Urothelium cell line (cell line): ENCODE results near the gene GNAS.
"Not testable (repeated sequence)": the region's sequence is repeated elsewhere in the genome, so short reads cannot be mapped to it uniquely, and the experiment has no call there.

Source experiments
- DNase-seq: peaks from one replicate; pipeline ENCODE4 v3.0.0; 2011; ENCODE audit warnings: low spot score, mixed read lengths
- FAIRE-seq: peaks from 2 replicates; lab custom pipeline; 2011; peaks lifted over from hg19 to GRCh38; lab: Jason Lieb, UNC

GNAS gene

DNA sequence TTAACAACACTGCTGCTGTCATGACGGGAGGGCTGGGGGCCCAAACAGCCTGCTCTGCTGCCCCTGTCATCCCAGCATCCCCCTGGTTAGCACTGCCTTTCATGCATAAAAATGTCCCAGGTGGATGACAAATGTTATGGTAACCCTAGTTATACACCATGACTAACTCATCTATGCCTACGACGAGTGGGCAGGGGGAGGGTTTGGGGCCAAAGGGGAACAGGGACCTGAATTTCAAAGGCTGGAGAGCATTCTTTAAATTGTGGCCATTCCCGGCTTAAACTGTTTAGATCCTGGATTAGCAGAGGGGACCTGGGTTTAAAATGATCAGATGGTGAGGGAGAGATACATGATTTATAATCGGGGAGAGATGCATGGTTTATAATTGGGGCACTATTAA is 26.2 kb upstream of the GNAS start:
- FAIRE-seq (peak; percentile 20), DNase-seq (no peak)

DNA sequence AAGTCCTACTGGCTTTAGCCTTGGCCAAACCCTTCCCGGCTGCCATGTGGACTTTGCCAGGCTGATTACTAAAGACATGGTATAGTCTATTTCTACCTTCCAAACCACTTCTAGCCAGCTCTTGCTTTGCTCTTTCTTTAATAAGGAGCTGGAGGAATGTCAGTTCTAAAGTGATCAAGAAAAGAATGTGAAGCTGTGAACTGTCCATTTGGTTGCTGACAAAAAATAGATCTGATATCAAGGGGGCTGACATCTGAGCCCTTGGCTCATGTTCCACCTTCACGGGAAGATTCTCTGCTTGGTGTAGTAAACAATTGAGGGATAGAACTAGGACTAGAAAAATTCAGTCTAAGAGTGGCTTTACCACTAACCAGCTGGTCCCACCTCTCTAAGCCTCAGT is 24.4 kb upstream of the GNAS start:
- no peak for FAIRE-seq
- no peak for DNase-seq

DNA sequence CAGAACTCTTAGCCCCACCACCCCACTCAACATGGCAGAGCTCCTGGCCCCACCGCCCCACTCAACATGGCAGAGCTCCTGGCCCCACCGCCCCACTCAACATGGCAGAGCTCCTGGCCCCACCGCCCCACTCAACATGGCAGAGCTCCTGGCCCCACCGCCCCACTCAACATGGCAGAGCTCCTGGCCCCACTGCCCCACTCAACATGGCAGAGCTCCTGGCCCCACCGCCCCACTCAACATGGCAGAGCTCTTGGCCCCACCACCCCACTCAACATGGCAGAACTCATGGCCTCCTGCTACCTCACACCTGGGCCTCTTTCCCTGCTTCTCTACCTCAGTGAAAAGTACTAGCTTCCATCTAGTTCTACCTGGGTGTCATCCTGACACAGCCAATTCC is 23.7 kb upstream of the GNAS start:
- not testable (repeated sequence) for DNase-seq, FAIRE-seq

DNA sequence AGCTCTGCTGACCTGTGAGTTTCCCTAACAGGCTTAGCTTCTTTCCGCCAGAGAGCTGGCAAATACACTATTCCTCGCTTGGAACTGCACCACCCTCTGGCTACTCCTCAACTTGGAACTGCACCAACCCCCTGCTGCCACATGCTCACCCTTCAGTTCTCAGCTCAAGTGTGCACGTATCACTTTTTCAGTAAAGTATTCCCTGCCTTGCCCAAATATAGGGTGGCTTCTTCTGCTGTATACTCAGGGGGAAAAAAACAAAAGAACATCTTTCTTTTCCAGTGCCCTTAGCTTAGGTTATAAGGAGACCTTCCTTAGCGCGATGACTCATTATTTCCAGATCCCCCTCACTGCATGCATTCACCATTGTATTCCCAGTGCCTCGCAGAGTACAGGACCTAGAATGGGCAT is 23.0 kb upstream of the GNAS start:
- FAIRE-seq (no peak), DNase-seq (no peak)

DNA sequence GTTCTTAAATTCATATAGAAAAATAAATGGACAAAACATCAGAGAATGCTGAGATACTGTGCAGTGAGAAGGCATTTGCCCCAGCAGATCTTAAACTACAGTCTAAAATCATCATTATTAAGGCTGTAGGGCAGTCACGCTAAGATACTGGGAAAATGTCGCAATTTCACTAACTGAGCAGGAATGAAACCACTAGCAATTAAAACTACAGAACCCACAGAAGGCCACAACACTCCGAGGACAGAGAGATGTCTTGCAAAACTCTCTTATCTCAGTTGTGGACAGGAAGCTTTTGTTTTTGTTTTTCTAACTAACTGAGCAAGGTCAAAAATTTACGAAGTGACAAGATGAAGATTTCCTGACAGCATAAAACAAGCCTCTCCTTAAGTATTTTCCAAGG is 20.1 kb upstream of the GNAS start:
- FAIRE-seq, result no peak
- DNase-seq, result no peak

DNA sequence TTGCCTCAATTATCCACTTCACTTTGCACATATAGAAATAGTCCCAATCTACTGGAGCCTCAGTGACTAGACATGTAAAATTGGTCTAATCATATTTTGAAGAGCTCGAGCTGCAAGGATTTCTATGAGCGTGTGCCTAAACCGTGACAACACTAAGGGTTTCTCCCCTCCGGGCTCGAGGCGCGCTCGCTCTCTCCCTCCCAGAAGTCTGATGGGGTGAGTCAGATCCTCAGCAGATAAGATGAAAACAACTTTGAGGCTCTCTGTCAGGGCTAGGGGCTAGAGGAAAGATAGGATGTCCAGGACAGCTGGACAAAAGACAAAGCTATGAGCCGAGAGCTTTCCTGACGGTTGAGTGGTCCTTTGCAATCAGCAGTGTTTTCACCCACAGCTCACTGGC is 18.6 kb upstream of the GNAS start:
- FAIRE-seq, result no peak
- DNase-seq, result no peak

DNA sequence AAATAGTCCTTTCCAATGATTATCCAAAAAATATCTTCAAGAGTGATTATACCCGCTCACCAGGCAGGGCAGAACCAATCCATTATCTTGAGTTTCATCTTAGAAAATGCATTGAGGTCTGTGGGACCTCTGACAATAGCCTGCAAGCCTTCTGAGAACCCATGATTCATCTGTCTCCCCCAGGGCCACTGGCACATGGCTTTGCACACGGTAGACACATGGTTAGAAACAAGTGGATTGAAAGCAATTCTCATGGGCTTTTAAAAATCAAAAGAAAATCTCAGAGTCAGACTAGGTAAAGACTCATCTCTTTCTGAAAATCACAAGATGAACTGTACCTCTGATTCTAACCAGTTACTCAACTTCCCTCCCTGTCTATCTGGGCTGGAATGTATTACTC is 17.3 kb upstream of the GNAS start:
- DNase-seq (no peak), FAIRE-seq (no peak)

DNA sequence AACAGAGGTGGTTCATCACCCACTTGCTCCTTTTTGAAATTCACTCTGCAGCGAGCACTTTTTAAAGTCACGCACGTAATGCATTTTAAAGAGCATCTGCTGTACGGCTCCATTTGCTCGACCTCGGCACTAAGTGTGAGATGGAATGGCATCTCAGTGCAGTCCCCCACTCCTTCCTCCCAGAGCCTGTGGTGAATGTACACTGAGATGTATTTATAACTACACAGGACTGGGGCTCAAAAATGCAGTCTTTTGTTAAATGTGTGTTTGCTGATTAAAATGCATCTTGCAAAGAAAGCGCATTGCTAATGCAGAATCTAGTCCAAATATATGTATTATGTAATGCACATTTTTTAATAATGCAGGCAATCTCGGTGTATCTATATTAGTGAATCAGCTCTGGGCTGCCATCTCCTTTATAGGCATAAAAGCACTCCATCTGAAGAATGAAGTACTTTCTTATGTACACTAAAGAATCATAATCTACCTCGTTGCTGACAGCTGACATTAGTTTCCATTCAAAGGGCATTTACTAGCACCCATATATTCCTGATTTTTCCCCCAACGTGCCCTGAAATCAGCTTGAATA is 15.8 kb upstream of the GNAS start:
- DNase-seq, result no peak
- FAIRE-seq, result no peak

DNA sequence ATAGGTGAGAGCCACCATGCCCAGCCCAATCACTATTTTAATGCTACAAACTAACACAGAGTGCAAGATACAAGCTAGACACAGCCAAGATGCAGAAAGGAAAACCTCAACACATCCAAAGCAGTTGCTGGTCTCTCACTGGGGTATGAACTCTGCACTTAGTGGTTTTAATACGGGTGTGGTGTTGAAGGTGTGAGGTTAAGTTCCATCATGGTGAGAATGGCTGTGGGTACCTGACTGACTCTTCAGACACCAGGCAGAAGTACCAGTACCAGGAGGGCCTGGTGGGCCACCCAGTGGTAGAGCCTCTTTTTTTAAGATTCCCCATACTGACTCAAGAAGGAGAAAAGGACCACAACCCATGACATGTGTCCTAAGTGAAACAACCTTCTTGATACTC is 14.8 kb upstream of the GNAS start:
- DNase-seq (no peak), FAIRE-seq (no peak)

DNA sequence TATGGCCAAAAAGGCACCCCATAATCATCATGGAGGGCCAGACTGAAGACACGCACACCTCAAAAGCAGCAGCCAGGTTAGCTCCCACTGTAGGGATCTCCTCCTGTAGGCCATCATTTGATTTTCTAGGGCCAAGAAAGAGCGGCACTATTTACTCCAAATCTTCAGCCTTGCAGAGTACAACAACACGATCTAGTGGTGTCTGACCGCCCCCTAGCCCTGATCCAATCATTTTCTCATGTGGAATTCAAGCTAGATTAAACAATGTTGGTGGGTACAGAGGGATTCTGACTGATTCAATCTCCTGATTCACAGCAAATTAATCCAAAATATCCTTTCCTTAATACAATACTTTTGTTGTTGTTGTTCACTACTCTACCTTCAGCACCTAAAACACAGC is 14.3 kb upstream of the GNAS start:
- DNase-seq (no peak), FAIRE-seq (peak; percentile 9)

DNA sequence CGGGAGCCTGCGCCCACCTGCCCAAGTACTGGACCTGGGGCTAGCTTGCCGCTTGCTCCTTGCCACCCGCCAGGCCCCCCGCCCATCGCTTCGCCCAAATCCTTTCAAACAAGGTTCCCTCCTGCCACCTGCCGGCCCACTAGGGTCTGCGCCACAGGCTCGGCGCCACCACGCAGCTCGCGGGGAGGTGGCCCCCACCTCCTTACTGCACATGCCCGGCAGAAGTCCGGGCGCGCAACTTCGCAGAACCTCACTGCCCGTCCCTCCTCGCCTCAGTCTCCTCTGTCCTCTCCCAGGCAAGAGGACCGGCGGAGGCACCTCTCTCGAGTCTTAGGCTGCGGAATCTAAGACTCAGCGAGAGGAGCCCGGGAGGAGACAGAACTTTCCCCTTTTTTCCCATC is 13.0 kb upstream of the GNAS start:
- DNase-seq, result no peak
- FAIRE-seq, result no peak

DNA sequence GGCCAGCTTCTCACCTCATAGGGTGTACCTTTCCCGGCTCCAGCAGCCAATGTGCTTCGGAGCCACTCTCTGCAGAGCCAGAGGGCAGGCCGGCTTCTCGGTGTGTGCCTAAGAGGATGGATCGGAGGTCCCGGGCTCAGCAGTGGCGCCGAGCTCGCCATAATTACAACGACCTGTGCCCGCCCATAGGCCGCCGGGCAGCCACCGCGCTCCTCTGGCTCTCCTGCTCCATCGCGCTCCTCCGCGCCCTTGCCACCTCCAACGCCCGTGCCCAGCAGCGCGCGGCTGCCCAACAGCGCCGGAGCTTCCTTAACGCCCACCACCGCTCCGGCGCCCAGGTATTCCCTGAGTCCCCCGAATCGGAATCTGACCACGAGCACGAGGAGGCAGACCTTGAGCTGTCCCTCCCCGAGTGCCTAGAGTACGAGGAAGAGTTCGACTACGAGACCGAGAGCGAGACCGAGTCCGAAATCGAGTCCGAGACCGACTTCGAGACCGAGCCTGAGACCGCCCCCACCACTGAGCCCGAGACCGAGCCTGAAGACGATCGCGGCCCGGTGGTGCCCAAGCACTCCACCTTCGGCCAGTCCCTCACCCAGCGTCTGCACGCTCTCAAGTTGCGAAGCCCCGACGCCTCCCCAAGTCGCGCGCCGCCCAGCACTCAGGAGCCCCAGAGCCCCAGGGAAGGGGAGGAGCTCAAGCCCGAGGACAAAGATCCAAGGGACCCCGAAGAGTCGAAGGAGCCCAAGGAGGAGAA is 12.3 kb upstream of the GNAS start:
- FAIRE-seq (no peak), DNase-seq (no peak)

DNA sequence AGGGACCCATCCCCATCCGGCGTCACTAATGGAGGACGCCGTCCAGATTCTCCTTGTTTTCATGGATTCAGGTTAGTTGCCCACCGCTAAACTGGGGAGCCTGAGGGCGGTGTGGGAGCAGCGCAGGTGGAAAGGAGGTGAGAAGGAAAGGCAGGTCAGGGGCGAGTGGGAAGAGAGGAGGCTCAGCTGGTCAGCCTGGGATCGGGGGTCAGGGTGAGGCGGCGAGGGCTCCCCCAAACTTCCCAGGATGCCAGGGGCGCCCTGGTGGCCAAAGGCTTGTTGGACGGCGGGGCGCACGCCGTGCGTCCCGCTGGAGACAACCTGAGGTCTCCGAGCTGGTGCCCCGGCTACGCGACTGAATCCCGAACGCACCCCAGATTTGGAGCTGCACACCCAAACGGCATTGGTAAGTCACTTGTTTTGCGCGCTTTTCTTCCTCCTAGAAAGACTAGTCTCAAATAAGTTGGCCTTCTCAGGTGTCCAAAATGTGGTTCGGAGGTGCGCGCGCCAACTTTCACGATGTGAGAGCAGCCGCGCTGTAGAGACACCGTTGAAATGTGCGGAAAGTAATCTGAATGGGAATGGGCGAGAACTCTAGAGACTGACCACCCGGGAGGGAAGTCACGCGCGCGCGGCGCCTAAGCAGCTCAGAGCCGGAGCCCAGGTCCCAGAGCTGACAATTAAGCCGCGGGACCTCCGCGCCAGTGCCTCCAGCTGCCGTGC is 11.5 kb upstream of the GNAS start:
- no peak for FAIRE-seq

DNA sequence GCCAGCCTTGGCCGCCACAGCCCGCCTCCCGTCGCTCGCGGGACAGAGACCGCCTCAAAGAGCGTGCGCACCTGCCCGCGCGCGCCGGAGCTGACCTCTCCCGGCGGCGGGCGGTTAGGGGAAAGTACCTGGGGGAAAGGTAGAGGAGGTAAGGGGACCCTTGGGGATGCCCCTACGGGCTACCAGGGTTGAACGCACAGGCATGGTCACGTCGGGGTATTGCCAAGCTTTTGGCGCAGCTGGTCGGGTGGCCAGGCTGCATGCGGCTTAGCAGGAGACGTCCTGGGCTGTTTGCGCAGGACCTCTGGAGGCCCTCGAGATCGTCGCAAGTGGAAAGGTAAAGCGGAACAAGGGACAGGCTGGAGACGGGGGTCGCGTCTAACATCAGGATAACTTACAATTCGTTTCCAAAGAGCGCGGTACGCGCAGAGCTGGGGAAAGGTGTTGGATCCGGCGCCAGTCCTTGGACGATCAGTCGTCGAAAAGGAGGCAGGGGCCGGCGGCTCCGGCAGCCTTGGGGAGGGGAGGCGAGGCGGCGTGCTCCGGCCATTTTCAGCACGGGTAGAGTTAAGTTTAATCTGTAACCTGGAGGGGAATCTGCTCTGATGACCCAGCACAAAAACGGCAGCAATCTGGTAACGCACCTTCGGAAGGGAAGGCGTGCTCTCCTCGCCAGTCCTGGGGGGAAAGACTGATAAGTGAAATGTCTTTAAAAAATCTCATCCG is 10.8 kb upstream of the GNAS start:
- FAIRE-seq (no peak), DNase-seq (no peak)

More for the DNA sequence above, 11.5 kb upstream of the GNAS start:
- no peak for DNase-seq

DNA sequence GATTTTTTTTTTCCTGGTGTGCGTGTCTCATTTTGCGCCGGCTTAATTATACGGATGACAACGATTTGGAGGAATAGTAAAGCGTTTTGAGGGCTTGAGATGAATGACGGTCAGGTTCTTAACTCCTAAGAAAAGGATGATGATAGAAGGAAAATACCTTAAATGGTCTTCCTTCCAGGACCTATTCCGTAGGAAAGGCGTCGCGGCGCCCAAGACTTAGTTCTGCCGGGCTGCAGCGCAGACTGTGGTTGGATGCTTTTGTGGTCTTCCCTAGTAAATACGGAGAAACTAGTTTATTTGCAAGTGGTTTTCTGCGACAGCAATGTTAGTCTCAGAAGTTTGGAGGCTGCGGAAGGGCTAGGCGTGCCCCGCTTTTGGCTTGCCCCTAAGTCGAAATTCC is 10.2 kb upstream of the GNAS start:
- FAIRE-seq, result no peak
- DNase-seq, result no peak

DNA sequence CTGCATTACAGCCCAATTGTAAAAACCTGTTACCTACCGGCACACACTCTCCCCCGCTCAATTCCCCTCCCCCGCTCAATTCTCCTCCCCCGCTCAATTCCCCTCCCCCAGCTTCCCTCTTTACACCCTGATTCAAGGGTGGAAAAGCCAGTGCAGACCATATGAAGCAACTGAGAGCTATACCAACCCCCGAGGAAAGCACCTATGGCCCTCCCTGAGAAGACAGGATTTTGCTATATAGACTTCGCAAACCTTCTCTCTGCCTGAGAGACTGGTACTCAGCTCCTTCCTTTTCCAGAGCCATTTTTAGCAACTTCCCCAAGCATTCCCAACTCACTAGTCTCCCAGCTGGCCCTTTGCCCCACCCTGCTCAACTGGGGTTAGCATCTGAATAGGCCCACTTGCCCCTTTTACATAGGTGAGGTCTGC is 9.4 kb upstream of the GNAS start:
- DNase-seq, result no peak
- no peak for FAIRE-seq

DNA sequence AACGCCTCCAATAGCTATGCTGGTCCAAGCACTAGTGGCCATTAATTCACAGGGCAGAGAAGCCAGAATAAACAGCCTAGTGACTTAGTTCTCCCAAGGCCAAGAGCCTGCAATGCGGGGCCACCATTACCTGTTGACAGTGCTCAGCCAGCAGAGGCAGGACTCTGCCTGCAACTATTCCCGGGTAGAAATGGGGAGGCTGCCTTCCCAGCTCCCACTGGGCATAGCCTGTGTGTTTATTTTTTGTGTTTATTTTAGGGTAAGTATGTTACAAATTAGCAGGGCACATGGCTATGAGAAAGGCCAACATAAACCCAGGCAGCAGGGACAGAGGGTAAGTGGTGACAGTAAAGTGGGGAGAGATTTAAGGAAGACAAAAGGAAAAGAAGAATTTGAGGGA is 6.8 kb upstream of the GNAS start:
- FAIRE-seq, result no peak
- no peak for DNase-seq

DNA sequence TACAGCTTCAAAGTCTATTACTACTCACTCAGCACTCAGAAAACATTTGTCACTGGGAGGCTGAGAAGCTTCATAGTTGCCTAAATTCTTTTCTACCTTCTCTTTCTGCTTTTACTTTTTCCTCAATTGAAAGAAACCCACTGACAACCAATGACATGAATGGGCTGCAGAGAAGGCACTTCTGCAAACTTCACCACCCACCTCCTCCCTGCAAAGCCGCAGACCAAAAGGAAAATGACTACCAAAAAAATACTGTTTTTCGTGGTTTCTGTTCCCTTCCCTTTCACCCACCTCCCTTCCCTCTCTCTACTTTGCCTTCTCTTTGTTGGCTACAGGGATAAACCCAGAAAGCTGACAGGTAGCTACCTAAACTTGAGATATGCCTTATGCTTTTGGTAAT is 5.1 kb upstream of the GNAS start:
- DNase-seq, result no peak
- no peak for FAIRE-seq

DNA sequence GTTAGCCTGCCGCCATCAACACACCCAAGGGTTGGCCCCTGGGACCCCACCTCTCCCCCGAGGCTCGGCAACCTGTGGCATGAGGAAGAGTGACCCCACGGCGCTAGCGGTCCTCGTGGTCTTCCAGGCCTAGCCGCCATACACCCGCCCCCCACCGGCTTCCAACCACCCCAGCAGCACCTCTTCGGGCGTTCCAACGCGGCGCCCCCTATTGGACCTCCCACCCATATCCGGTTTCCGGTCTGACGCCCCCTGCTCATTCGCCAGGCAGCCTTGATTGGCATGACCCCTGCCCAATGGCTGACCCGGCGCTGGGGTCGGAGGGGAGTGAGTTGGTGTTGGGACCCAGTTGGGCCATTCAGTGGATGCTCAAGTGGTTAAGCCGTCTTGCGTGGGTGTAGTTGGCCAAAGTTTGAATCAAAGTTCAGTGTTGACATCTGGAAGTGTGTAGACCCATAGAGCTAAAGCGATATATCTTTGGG is 1.8 kb upstream of the GNAS start, which contains the start of gene GNAS-AS1:
Gene GNAS-AS1, minus strand, starts transcription at position 210 of the 482 bp plus-strand sequence.
- peak; percentile 99 for FAIRE-seq
- DNase-seq, result peak; percentile 100

DNA sequence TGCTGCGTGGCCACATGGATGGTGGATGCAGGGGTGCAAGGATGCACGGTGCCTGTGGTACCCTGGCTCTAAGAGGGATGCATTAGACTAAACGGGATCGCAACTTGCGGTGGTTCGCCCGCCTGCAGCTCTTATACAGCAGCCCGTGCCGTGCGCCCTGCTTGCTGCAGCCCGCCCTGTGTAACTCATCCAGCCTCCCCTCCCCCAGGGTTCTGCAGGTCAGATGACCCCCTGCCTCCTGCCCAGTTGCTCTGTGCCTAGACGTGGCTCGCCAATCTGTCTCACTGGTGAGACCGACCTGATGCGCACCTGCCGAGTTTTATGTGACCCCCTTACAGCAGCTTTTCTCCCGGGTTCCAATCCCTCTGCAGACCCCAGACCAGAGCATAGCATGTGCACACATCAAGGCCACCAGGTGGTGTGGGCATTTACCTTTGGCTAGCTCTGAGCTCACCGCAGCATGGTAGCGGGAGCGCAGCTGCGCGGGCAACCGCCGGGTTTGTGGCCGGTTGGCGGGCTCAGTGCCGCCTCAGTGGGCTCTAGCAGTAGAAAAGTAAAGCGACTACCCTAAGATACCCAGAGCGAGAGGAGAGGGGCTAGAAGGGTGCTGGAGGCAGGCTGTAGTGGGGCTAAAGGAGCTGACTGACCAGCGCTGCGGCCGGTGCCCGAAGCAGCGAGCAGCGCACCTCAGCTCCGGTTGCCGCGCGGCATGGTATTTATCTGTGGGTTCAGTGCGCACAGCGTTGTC is 1.1 kb upstream of the GNAS start:
- FAIRE-seq, result no peak
- DNase-seq, result no peak
